ENCODE results near the gene ZNF593OS. TPM values are rescaled to one million over a fixed set of nuclear protein-coding genes. Genes with fewer than 3 reads are reported as not detected.

The ZNF593OS gene
- total RNA-seq (2014; rRNA removed; shearing (Covaris generic)), result not detected in 2 replicates
- polyA plus RNA-seq (2015; cell fraction: cytosol; rRNA removed), result not detected in 2 replicates
- polyA plus RNA-seq (2015; cell fraction: nucleus; rRNA removed), result not detected in 2 replicates

DNA sequence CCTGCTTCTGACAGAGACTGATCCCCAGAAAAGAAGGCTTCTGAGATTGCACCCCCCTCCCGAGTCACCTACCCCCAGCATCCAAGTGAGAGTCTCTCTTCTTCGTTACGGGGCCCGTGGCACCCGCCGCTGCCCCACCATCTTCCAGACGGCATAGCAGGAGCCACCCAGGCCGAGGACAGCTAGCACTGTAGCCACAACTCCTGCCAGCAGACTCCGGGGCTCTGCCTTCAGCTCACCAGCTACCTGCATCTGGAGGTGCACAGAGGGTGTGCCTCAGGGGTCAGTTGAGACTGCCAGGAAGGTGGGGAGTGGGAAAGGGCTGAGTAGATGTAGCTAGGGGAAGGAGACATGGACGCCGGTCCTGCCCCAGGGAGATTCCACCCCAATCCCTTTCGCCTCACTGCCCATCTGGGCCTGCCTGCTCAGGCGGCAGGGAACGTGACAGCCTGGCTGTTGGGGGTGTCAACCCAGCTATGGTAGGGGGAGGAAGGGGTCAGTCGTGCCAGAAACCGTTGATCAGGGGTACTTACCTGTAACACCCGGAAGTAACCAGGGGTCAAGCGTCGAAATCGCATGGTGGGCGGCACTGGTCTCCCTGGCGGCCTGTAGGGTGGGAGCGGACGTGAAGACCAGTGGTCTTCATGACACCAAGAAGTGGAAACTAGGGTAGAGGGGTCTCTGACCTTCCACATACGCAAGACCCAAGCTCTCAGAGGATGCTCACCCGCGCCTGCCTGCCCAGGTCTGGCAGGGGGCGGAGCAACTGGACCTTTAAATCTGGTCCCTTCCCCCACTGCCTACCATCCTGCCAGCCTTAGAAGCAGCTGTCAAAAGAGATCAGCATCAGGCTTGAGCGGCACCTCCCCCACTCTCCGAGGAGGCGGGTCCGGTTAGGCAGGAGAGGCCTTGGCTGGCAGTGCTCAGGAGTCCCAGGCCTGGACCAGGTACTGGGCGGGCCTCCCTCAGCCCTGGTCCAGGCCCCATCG, at the start of gene ZNF593OS:
Gene ZNF593OS, minus strand, starts transcription at position 749 of the 989 bp plus-strand sequence. Its CDS starts 171 bp downstream, at position 578.
- in situ Hi-C loops (cut with HindIII; ENCODE audit: low pct_unique_long_range_greater_than_20kb, low sequenced_read_pairs), result no loop called here
- no peak for DNase-seq (ENCODE audit: low read depth, low spot score)

- no peak for DNase-seq (ENCODE audit: low read depth, low spot score)
- in situ Hi-C loops (cut with HindIII; ENCODE audit: low pct_unique_long_range_greater_than_20kb, low sequenced_read_pairs), result no loop called here
These were observed 49.5 kb upstream of the ZNF593OS start for GRCh38 chr1:26221094-26221493.

DNA sequence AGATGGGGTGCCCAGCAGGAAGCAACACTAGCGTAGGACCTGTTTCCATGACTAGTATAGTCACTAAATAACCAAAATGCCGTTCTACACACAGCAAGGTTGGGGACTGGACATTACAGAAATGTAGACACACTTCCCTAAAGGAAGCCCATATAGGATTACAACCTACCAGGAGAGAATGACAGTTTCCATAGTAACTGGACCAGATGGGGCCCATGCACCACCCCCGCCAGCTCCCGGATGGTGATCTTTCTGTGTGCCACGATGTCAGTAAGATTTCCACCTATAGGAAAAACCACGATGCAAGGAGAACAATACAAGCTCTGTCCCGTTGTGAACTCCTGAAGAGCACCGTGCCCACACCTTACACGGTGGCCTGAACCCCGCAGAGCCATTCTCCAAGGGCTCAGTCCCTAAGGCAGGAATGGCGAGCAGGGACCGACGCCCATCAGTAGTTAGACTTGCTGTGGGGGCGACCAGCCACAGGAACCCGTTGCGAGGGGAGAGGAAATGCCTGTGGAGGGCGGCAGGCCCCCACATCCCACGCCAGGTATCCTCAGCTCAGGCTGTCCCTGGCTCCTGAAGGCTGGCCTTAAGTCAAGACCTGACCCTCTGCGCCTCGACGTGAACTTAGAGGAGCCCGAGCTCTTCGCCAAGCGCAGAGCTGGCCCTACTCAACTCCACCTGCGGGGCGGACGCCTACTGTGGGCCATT, 48.7 kb upstream of the ZNF593OS start:
- in situ Hi-C loops (cut with HindIII; ENCODE audit: low pct_unique_long_range_greater_than_20kb, low sequenced_read_pairs), result no loop called here
- DNase-seq (ENCODE audit: low read depth, low spot score), result no peak

DNA sequence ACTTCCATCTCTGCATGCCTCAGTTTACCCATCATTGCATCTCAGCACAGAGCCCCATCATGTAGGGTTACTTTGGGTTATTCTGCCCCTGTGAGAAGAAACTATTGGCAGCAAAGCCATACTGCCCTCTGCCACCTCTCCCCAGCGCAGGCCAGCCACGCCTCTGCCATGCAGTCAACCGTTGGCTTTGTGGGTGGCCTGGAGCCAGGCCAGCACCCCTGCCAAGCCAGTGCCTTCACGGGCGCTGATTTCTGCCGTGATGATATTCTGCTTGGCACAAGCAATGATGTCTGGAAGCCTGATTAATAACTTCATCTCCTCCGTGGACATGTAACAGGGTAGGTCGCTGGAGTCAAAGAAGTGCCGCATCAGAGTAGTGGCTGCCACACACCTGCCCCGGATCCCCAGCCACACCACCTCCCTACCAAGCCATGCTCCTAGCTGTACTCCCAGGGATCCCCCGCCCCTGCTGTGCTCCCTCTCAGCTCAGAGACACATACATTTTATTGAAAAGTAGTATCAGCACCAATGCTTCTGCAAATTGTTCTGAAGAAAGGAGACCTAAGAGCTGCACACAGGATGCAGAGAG, 47.4 kb upstream of the ZNF593OS start:
- DNase-seq (ENCODE audit: low read depth, low spot score), result no peak
- in situ Hi-C loops (cut with HindIII; ENCODE audit: low pct_unique_long_range_greater_than_20kb, low sequenced_read_pairs), result no loop called here

GRCh38 chr1:26215246-26215645, 43.6 kb upstream of the ZNF593OS start:
- no peak for DNase-seq (ENCODE audit: low read depth, low spot score)
- in situ Hi-C loops (cut with HindIII; ENCODE audit: low pct_unique_long_range_greater_than_20kb, low sequenced_read_pairs), result no loop called here

DNA sequence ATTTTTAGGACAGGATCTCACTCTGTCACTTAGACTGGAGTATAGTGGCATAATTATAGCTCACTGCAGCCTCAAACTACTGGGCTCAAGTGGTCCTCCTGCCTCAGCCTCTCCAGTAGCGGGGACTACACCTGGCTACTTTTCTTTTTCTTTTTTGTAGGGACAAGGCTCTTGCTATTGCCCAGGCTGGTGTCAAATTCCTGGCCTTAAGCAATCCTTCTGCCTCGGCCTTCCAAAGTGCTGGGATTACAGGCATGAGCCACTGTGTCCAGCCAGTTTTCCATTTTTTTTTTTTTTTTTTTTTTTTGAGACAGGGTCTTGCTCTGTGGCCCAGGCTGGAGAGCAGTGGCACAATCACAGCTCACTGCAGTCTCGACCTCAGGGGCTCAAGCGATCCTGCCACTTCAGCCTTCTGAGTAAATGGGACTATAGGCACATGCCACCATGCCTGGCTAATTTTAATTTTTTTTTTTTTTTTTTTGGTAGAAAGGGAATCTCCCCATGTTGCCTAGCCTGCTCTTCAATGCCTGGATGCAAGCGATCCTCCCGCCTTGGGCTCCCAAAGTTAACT, 41.8 kb upstream of the ZNF593OS start:
- in situ Hi-C loops (cut with HindIII; ENCODE audit: low pct_unique_long_range_greater_than_20kb, low sequenced_read_pairs), result no loop called here
- no peak for DNase-seq (ENCODE audit: low read depth, low spot score)

GRCh38 chr1:26212726-26213125, 41.1 kb upstream of the ZNF593OS start:
- no peak for DNase-seq (ENCODE audit: low read depth, low spot score)
- in situ Hi-C loops (cut with HindIII; ENCODE audit: low pct_unique_long_range_greater_than_20kb, low sequenced_read_pairs), result no loop called here

GRCh38 chr1:26210147-26210870, 38.7 kb upstream of the ZNF593OS start:
- no peak for DNase-seq (ENCODE audit: low read depth, low spot score)
- in situ Hi-C loops (cut with HindIII; ENCODE audit: low pct_unique_long_range_greater_than_20kb, low sequenced_read_pairs), result no loop called here

- in situ Hi-C loops (cut with HindIII; ENCODE audit: low pct_unique_long_range_greater_than_20kb, low sequenced_read_pairs), result no loop called here
- DNase-seq (ENCODE audit: low read depth, low spot score), result peak; percentile 9
These were observed 32.1 kb upstream of the ZNF593OS start for GRCh38 chr1:26203642-26204318.

DNA sequence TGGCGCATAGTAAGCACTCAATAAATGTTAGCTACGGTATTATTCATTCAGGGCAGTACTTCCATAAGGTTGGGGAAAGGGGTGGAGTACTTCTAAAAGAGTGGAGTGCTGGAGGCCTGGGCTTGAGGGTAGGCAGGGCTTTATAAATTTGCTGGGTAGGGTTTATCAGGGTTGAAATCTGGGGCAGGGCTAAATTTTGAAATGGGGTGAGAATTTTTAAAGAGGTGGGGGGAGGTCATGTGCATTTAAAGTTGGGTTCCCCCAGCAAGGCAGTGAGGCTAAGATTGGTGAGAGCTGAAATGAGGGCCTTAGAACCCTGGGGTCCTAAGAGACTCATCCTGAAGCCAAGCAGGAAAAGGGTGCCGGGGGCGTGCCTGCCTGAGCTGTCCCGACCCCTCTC, 28.8 kb upstream of the ZNF593OS start:
- in situ Hi-C loops (cut with HindIII; ENCODE audit: low pct_unique_long_range_greater_than_20kb, low sequenced_read_pairs), result no loop called here
- no peak for DNase-seq (ENCODE audit: low read depth, low spot score)

GRCh38 chr1:26197813-26198212, 26.2 kb upstream of the ZNF593OS start:
- DNase-seq (ENCODE audit: low read depth, low spot score), result no peak
- in situ Hi-C loops (cut with HindIII; ENCODE audit: low pct_unique_long_range_greater_than_20kb, low sequenced_read_pairs), result no loop called here

DNA sequence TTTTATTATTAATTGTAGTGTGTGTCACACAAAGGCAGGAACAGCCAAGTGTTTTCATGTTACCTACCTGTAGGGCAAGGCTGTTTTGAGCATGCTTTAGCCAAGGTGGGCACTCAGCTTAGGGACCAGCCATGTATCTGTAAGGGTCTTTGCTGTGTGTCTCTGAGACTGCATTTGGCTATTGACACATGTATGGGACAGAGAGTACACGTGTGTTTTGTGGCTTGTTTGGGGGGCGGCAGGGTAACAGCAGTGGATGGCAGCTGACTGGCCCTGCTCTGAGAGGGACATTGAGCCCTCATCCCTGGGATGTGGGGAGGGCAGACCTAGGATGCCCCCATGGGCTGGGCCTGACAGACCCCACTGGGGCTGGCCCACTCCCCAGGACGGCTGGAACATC, 25.7 kb upstream of the ZNF593OS start:
- no peak for DNase-seq (ENCODE audit: low read depth, low spot score)
- in situ Hi-C loops (cut with HindIII; ENCODE audit: low pct_unique_long_range_greater_than_20kb, low sequenced_read_pairs), result no loop called here

GRCh38 chr1:26195805-26196204, 24.2 kb upstream of the ZNF593OS start:
- in situ Hi-C loops (cut with HindIII; ENCODE audit: low pct_unique_long_range_greater_than_20kb, low sequenced_read_pairs), result no loop called here
- DNase-seq (ENCODE audit: low read depth, low spot score), result no peak

DNA sequence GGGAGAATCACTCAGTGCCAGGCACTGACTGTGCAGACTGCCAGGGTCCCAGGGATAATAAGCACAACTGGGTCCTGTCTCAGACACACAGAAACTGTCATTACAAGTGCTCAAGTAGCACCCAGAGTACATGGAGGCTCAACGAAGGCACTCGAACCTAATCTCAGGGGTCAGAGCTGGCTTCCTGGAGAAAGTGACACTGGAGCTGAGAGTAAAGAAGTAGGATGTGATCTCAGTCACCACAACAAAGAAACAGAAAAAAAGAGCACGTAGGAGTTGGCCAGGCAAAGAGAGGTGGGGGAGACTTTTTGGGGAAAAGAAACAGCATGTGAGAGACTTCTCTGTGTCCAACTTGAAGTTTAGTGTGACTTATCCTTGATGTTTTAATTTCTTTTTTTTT, 20.1 kb upstream of the ZNF593OS start:
- in situ Hi-C loops (cut with HindIII; ENCODE audit: low pct_unique_long_range_greater_than_20kb, low sequenced_read_pairs), result no loop called here
- no peak for DNase-seq (ENCODE audit: low read depth, low spot score)

- in situ Hi-C loops (cut with HindIII; ENCODE audit: low pct_unique_long_range_greater_than_20kb, low sequenced_read_pairs), result no loop called here
- peak; percentile 68 for DNase-seq (ENCODE audit: low read depth, low spot score)
These were observed 18.8 kb upstream of the ZNF593OS start, which contains the start of gene CATSPER4 for GRCh38 chr1:26190373-26190987. CATSPER4 (plus strand) TSS chr1:26190602; CDS start chr1:26190628, 26 bp downstream.

- in situ Hi-C loops (cut with HindIII; ENCODE audit: low pct_unique_long_range_greater_than_20kb, low sequenced_read_pairs), result no loop called here
These were observed 18.2 kb upstream of the ZNF593OS start for GRCh38 chr1:26189751-26190275.

More at GRCh38 chr1:26189751-26190275, 18.2 kb upstream of the ZNF593OS start:
- DNase-seq (ENCODE audit: low read depth, low spot score), result no peak

Data from SK-MEL-5 (cell line).